Measurements from ENCODE around the gene LCN1.

Gene LCN1

DNA sequence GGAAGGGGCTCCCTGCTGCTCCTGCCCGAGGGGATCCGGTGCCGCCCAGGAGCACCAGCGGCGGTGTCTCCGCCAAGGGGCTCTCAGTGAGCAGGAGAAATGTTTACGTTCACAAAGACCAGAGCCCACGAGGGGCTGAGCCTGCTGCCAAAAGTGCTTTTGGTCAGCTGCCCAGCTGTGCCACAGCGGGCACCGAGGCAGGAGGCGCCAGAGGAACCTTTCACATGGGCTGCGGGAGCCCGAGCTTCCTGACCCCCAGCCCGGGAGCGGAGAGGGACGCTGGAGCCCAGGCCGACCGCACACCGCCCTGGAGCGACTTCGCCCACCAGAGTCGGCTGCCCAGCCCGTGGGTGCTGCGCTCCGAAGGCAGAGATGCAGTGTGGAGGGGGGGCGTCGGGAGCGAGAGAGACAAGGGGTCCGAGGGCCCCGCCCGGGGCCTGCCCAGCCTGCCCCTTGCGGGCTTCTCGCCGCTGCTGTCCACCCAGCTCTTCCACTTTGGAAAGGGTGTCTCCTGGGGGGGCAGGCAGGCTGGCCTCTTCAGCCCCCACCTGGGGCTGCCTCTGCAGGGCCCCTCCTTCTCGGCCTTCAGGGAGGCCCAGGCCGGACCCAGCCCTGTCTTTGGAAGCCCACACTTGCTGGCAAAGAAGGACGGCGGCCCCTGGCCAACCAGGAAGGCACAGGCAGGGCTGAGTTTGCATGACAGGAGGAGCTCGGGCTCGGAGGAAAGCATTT lies 33.8 kb upstream of the LCN1 start:
- Histone ChIP-seq H3K36me3 (ENCODE audit: control insufficient read depth, low read length) (no peaks in the 10 kb centered on the region), H3K4me2 (ENCODE audit: low read length) (no peak overlapping the region), H3K79me2 (ENCODE audit: control insufficient read depth, low read length) (no peaks in the 10 kb centered on the region), H3K9me2 (replicated peaks; ENCODE audit: control insufficient read depth, low read length) (no peaks in the 10 kb centered on the region), H3K4me3 (ENCODE audit: low read length) (no peak overlapping the region), H3K4me1 (ENCODE audit: control insufficient read depth, low read length) (no peaks in the 10 kb centered on the region), H4K20me1 (ENCODE audit: control insufficient read depth, insufficient read depth, low read depth, low read length) (no peaks in the 10 kb centered on the region), H3K27me3 (ENCODE audit: control insufficient read depth, low read length) (peaks cover 6% of the 10 kb centered on the region), H3K9me3 (ENCODE audit: control insufficient read depth, insufficient read depth, low read length) (no peaks in the 10 kb centered on the region), H3K27ac (ENCODE audit: low read depth, low read length) (no peak overlapping the region), H3F3A (ENCODE audit: control insufficient read depth, insufficient read depth) (no peaks in the 10 kb centered on the region)
- TF ChIP-seq, protein P1, sequence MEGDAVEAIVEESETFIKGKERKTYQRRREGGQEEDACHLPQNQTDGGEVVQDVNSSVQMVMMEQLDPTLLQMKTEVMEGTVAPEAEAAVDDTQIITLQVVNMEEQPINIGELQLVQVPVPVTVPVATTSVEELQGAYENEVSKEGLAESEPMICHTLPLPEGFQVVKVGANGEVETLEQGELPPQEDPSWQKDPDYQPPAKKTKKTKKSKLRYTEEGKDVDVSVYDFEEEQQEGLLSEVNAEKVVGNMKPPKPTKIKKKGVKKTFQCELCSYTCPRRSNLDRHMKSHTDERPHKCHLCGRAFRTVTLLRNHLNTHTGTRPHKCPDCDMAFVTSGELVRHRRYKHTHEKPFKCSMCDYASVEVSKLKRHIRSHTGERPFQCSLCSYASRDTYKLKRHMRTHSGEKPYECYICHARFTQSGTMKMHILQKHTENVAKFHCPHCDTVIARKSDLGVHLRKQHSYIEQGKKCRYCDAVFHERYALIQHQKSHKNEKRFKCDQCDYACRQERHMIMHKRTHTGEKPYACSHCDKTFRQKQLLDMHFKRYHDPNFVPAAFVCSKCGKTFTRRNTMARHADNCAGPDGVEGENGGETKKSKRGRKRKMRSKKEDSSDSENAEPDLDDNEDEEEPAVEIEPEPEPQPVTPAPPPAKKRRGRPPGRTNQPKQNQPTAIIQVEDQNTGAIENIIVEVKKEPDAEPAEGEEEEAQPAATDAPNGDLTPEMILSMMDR (IDR thresholded peaks at IDR 0.05; ENCODE audit: low read depth, low read length, poor library complexity, severe bottlenecking), result no peak
- no peak for TF ChIP-seq EZH2phosphoT487 (IDR thresholded peaks at IDR 0.05; ENCODE audit: borderline replicate concordance, low read length)

DNA sequence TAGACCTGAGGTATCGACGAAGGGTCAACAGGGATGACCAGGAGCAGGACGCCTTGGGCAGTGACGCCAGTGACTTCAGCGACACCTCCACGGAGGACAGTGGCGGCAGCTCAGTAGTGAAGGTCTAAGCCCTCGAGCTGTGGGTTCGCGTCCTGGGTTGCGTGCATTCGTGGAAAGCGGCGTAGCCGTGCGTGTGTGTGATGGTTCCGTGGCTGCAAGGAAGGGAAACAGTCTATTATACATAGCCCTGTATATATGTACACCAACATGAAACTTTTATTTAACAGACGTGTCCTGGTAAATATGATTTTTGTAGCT lies 33.3 kb upstream of the LCN1 start:
- Histone ChIP-seq H3K9me3 (ENCODE audit: control insufficient read depth, insufficient read depth, low read length) (no peaks in the 10 kb centered on the region), H3K36me3 (ENCODE audit: control insufficient read depth, low read length) (no peaks in the 10 kb centered on the region), H3K27ac (ENCODE audit: low read depth, low read length) (no peak overlapping the region), H3K4me3 (ENCODE audit: low read length) (no peak overlapping the region), H3K9me2 (replicated peaks; ENCODE audit: control insufficient read depth, low read length) (no peaks in the 10 kb centered on the region), H3K79me2 (ENCODE audit: control insufficient read depth, low read length) (no peaks in the 10 kb centered on the region), H3K4me1 (ENCODE audit: control insufficient read depth, low read length) (no peaks in the 10 kb centered on the region), H3F3A (ENCODE audit: control insufficient read depth, insufficient read depth) (no peaks in the 10 kb centered on the region), H3K27me3 (ENCODE audit: control insufficient read depth, low read length) (peaks cover 3% of the 10 kb centered on the region; the same call in 1 of the 2 replicates), H3K4me2 (ENCODE audit: low read length) (no peak overlapping the region), H4K20me1 (ENCODE audit: control insufficient read depth, insufficient read depth, low read depth, low read length) (no peaks in the 10 kb centered on the region)
- no peak for TF ChIP-seq EZH2phosphoT487 (IDR thresholded peaks at IDR 0.05; ENCODE audit: borderline replicate concordance, low read length)
- TF ChIP-seq, protein P1 (IDR thresholded peaks at IDR 0.05; ENCODE audit: low read depth, low read length, poor library complexity, severe bottlenecking), result no peak

DNA sequence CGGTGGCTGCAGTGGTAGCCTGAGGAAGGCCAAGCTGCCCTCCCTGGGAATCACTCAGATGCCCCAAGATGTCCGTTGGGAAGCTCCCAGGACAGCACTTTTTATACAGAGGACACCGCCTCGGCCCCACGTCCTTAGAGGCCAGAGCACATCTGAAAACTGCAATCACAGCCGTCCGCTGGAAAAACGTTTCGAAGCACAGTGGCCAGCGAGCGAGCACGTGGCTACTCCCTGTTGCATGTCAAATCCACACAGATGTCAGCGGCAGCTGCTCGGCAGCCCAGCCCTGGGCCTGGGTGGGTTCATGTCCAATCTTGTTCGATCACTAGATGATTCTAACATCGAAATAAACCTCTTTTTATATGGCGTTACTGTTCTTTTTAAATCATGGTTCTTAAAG lies 32.7 kb upstream of the LCN1 start:
- no peak overlapping the region for H3K4me3 ChIP-seq (ENCODE audit: low read length)
- no peak overlapping the region for H3K27ac ChIP-seq (ENCODE audit: low read depth, low read length)
- H3K79me2 ChIP-seq (ENCODE audit: control insufficient read depth, low read length), result no peaks in the 10 kb centered on the region
- no peaks in the 10 kb centered on the region for H3K4me1 ChIP-seq (ENCODE audit: control insufficient read depth, low read length)
- no peaks in the 10 kb centered on the region for H4K20me1 ChIP-seq (ENCODE audit: control insufficient read depth, insufficient read depth, low read depth, low read length)
- no peaks in the 10 kb centered on the region for H3K9me2 ChIP-seq (replicated peaks; ENCODE audit: control insufficient read depth, low read length)
- H3K9me3 ChIP-seq (ENCODE audit: control insufficient read depth, insufficient read depth, low read length), result no peaks in the 10 kb centered on the region
- no peak overlapping the region for H3K4me2 ChIP-seq (ENCODE audit: low read length)
- no peaks in the 10 kb centered on the region for H3F3A ChIP-seq (ENCODE audit: control insufficient read depth, insufficient read depth)
- peaks cover under 1% of the 10 kb centered on the region; the same call in 1 of the 2 replicates for H3K27me3 ChIP-seq (ENCODE audit: control insufficient read depth, low read length)
- H3K36me3 ChIP-seq (ENCODE audit: control insufficient read depth, low read length), result no peaks in the 10 kb centered on the region
- TF ChIP-seq EZH2phosphoT487 (IDR thresholded peaks at IDR 0.05; ENCODE audit: borderline replicate concordance, low read length), result no peak
- TF ChIP-seq, protein P1 (IDR thresholded peaks at IDR 0.05; ENCODE audit: low read depth, low read length, poor library complexity, severe bottlenecking), result no peak

Data from DOHH2 (cell line).